Mucosa of descending colon (tissue), 3 donors: ENCODE data around the gene ANK3. TPM values are rescaled to one million over a fixed set of nuclear protein-coding genes. Genes with fewer than 3 reads are reported as not detected.

Experiments
- ATAC-seq: fragments of 200-7000 bp; cut with Tn5 transposase; one replicate; pipeline ENCODE4 v1.9.1; 2020; ENCODE audit warnings: mild to moderate bottlenecking, moderate library complexity
- DNase-seq, 3 donors: peaks; one replicate each; pipeline ENCODE4 v3.0.0-alpha.2; 2020
- H3K36me3 ChIP-seq: fragments of 200-600 bp; one replicate; pipeline ENCODE4 v1.8.0; 2021; ENCODE audit warnings: low read depth, mild to moderate bottlenecking
- H3K4me1 ChIP-seq: fragments of 200-600 bp; one replicate; pipeline ENCODE4 v1.8.0; 2021; ENCODE audit warnings: low read depth, mild to moderate bottlenecking
- H3K4me3 ChIP-seq: fragments of 200-600 bp; one replicate; pipeline ENCODE4 v1.8.0; 2021; ENCODE audit warnings: mild to moderate bottlenecking
- H3K9me3 ChIP-seq: fragments of 200-600 bp; one replicate; pipeline ENCODE4 v1.8.0; 2021; ENCODE audit warnings: mild to moderate bottlenecking
- intact Hi-C, 2 donors: fragments of 100-400 bp; cut with DNase I in 1 of 2; cut with micrococcal nuclease in 1 of 2; formaldehyde crosslinking; loops; one replicate each; pipeline versions ENCODE4 v1.11.0 to v1.11.1; 2022; cut with DNase I, micrococcal nuclease
- total RNA-seq, 3 donors: library from RNA; stranded (reverse); fragmentation: NEBNext Ultra II Directional in 2 of 3; extraction: Animal tissue kit (Norgen Biotek cat#: 25700) in 2 of 3; gene quantifications; one replicate each; pipeline versions ENCODE4 v1.2.1 to v1.2.4, GENCODE V29; 2021 to 2023
- TF ChIP-seq, protein P1 (sequence below): fragments of 200-600 bp; IDR thresholded peaks from one replicate; pipeline ENCODE4 v1.8.0; 2022; ENCODE audit warnings: antibody characterized with exemption, mild to moderate bottlenecking
- donor health status: DM: no; HTN: no; CAD: no; lungs with moderate emphysema.
- donor health status: DM: no; HTN: no; CAD: no.
- donor health status: DM: no; HTN: yes; CAD: no.

ANK3 gene
- total RNA-seq, 3 donors from 2014 or later = 67.7 to 145 (median 74.0) TPM

DNA sequence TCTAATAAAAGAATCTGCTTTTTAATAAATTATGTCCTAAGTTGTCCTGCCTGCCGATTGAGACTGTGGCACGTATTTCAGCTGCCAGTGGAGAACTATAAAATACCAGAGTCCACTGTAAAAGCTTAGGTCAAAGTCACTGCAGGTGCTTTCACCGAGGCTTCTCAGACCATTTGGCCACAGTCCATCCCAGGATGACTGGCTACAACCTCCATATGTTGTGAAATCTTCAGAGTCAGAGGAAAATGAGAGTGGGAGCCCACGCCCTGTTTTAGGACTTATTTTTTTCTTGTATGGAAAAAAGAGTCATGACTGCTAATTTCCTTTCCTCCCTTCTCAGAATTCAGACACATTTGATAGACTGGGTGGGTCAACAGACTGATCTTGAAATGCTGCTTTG, 182.9 kb downstream of the ANK3 start:
- TF ChIP-seq, protein P1, sequence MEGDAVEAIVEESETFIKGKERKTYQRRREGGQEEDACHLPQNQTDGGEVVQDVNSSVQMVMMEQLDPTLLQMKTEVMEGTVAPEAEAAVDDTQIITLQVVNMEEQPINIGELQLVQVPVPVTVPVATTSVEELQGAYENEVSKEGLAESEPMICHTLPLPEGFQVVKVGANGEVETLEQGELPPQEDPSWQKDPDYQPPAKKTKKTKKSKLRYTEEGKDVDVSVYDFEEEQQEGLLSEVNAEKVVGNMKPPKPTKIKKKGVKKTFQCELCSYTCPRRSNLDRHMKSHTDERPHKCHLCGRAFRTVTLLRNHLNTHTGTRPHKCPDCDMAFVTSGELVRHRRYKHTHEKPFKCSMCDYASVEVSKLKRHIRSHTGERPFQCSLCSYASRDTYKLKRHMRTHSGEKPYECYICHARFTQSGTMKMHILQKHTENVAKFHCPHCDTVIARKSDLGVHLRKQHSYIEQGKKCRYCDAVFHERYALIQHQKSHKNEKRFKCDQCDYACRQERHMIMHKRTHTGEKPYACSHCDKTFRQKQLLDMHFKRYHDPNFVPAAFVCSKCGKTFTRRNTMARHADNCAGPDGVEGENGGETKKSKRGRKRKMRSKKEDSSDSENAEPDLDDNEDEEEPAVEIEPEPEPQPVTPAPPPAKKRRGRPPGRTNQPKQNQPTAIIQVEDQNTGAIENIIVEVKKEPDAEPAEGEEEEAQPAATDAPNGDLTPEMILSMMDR = no peak
- ATAC-seq = peak; percentile 90
- DNase-seq = peak in 2 of 3 donors; percentile 28 to 51
- H3K4me3 ChIP-seq = no peak overlapping the region
- H3K4me1 ChIP-seq = peaks cover 6% of the 10 kb centered on the region
- no peaks in the 10 kb centered on the region for H3K9me3 ChIP-seq
- no peaks in the 10 kb centered on the region for H3K36me3 ChIP-seq
- intact Hi-C loops = loop anchor here (5.0 to 10.0 kb wide), 3 partner anchors 89 to 228 kb away; no protein-coding TSS in a partner anchor

DNA sequence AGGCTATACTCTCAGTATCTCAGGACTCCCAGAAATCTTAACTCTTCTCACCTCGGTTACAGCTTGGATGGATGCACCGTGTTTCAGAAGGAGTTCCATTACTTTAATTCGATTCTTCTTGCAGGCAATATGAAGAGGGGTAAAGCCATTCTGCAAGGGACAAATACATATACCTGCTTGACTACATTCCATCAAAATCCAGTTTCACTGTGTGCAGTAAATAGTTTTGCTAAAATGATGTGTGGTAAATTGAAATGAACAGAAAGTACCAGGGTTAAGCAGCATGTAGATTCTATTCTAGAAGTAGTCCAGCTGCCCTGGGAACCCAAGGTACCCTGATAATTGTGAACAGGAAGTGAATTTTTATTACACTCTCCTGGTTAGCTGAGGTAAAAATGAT, 183.9 kb downstream of the ANK3 start:
- ATAC-seq (no peak), DNase-seq (no peak)
- Histone ChIP-seq H3K4me3 (no peak overlapping the region), H3K9me3 (no peaks in the 10 kb centered on the region), H3K36me3 (no peaks in the 10 kb centered on the region), H3K4me1 (peaks cover 6% of the 10 kb centered on the region)
- intact Hi-C loops = loop anchor here (5.0 to 10.0 kb wide), 3 partner anchors 88 to 229 kb away; no protein-coding TSS in a partner anchor
- TF ChIP-seq, protein P1 = no peak

DNA sequence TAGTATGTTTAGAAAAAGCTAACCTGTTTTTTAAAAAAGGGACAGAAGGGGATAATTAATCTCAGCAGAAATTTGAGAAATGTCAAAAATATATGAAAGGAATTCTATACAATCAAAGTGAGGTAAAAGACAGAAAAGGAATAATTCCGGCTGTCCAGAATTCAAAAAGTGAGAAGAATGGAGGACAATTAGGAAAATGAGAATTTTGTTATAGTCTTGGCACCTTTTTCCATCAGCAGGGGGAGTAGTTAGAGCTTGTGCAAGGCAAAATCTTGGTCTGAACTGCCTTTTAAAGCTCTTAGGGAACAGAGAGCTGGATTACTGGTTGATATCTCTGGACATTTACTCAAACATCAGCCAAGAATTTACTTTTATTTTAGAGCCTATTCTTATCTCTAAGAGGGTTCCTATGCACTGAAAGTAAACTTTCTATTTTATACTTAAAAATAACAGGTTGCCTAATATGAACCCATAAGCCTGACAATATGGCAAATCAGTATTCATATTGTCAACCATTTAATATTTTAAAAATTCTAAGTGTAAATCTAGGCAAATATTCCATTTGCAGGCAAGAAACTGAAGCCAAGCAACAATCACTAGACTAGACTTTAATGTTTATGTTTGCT, 185.6 kb downstream of the ANK3 start:
- no peak for ATAC-seq
- Histone ChIP-seq H3K9me3 (no peaks in the 10 kb centered on the region), H3K36me3 (no peaks in the 10 kb centered on the region), H3K4me1 (peaks cover 6% of the 10 kb centered on the region), H3K4me3 (no peak overlapping the region)
- DNase-seq = peak in 1 of 3 donors; percentile 40
- TF ChIP-seq, protein P1 = peak; percentile 20
- intact Hi-C loops = loop anchor here in 1 of 2 donors (5.0 to 10.0 kb wide), 2 partner anchors 102 to 231 kb away; no protein-coding TSS in a partner anchor

DNA sequence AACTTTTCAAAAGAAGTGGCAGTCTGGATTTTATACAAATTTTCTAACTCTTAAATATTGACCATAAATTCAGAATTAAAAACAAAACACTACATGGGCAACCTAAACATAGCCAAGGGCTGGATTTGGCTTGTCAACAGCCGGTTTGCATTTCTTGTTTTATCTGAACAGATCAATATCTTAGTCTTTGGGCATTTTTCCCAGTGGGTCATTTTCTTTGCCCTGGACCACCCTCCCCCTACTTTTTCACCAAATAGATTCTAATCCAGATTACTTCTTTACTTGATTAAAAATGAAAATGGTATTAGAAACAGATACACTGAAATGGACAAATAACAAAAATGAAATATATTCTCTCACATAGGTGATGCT, 189.0 kb downstream of the ANK3 start:
- ATAC-seq (no peak), DNase-seq (no peak)
- Histone ChIP-seq H3K4me1 (no peaks in the 10 kb centered on the region), H3K9me3 (no peaks in the 10 kb centered on the region), H3K36me3 (no peaks in the 10 kb centered on the region), H3K4me3 (no peak overlapping the region)
- TF ChIP-seq, protein P1 = no peak
- intact Hi-C loops = loop anchor here in 1 of 2 donors (5.0 to 10.0 kb wide), 2 partner anchors 98 to 234 kb away; no protein-coding TSS in a partner anchor

DNA sequence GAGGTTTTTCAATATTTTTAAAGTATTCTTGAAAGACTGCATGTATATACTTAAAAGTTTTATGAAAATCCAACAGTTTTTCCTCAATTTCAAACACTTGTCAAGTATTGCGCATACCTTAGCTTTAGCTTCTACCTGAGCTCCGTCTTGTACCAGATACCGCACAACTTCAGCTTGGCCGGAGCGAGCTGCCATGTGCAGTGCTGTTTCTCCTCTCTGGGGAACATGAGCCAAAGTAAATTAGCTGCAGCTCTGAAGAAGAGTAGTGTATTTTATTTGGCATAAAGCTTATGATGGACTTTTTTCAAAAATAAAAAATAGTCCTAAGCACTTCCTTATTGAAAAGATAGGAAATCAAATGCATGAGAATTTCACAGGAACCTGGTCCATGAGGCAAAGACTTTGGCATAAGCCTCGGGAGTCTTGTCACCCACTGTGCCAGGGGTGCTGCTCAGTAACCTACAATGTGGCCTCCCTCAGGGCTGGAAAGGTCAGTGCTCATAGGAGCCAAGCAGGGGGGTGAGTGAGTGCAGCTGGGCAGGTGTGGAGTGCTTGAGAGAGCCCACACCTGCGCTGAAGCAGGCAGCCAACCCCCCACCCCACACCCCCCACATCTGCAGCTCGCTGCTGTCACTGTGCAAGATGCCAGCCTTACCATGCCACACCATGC, 189.5 kb downstream of the ANK3 start:
- no peak for DNase-seq
- intact Hi-C loops = loop anchor here in 1 of 2 donors (5.0 to 10.0 kb wide), 2 partner anchors 98 to 235 kb away; no protein-coding TSS in a partner anchor
- Histone ChIP-seq H3K4me1 (no peaks in the 10 kb centered on the region), H3K9me3 (no peaks in the 10 kb centered on the region), H3K4me3 (no peak overlapping the region), H3K36me3 (no peaks in the 10 kb centered on the region)
- TF ChIP-seq, protein P1 = no peak
- no peak for ATAC-seq
